ENCODE results near the gene ADGRD1. TPM values are rescaled to one million over a fixed set of nuclear protein-coding genes. Genes with fewer than 3 reads are reported as not detected.

ADGRD1 gene
- total and polyA plus RNA-seq, 7 donors: 0.46 to 22.5 (median 7.2) TPM

- Histone ChIP-seq H3K4me1 (peaks cover 0 to 17% (median 16%) of the 10 kb centered on the region in 4 donors), H3K27me3 (peaks cover 0 to 2% (median 0%) of the 10 kb centered on the region in 3 donors), H3K27ac (peak overlapping the region in 3 of 4 donors; percentile 14 to 59 (median 50)), H3K4me3 (no peak overlapping the region), H3K9me3 (no peaks in the 10 kb centered on the region), H3K36me3 (no peaks in the 10 kb centered on the region)
- 72 to 81% methylated on average over 9 of the region's 9 CpGs for WGBS, 2 donors
- TF ChIP-seq POLR2AphosphoS5 (IDR thresholded peaks at IDR 0.05): peak in 3 of 4 donors; percentile 37 to 71 (median 38)
- TF ChIP-seq EP300 (IDR thresholded peaks at IDR 0.05): no peak
- intact Hi-C loops (cut with DNase I): loop anchor here (2.0 kb wide), 1 partner anchor 20 kb away; no protein-coding TSS in a partner anchor
- no peak for DNase-seq
Measured at GRCh38 chr12:131027264-131027663, 73.6 kb downstream of the ADGRD1 start.

- WGBS, 2 donors: 71 to 85% methylated on average over 20 of the region's 20 CpGs
Measured at GRCh38 chr12:131027876-131028586, 74.3 kb downstream of the ADGRD1 start.

GRCh38 chr12:131028587-131029338 lies 75.1 kb downstream of the ADGRD1 start:
- Histone ChIP-seq H3K36me3 (no peaks in the 10 kb centered on the region), H3K4me3 (no peak overlapping the region), H3K27me3 (peaks cover 0 to 2% (median 0%) of the 10 kb centered on the region in 3 donors), H3K9me3 (no peaks in the 10 kb centered on the region), H3K4me1 (peaks cover 0 to 17% (median 16%) of the 10 kb centered on the region in 4 donors), H3K27ac (peak overlapping the region in 2 of 4 donors; percentile 50 to 59)
- WGBS, 2 donors: 46 to 82% methylated on average over 29 of the region's 29 CpGs
- intact Hi-C loops (cut with DNase I): loop anchor here (2.0 kb wide), 1 partner anchor 66 kb away; no protein-coding TSS in a partner anchor
- no peak for DNase-seq
- TF ChIP-seq POLR2A (IDR thresholded peaks at IDR 0.05) (no peak), CTCF (IDR thresholded peaks at IDR 0.05) (no peak), POLR2AphosphoS5 (IDR thresholded peaks at IDR 0.05) (no peak), EP300 (IDR thresholded peaks at IDR 0.05) (no peak)

More at GRCh38 chr12:131027876-131028586, 74.3 kb downstream of the ADGRD1 start:
- Histone ChIP-seq H3K4me1 (peaks cover 0 to 17% (median 16%) of the 10 kb centered on the region in 4 donors), H3K36me3 (no peaks in the 10 kb centered on the region), H3K27me3 (peaks cover 0 to 2% (median 0%) of the 10 kb centered on the region in 3 donors), H3K27ac (peak overlapping the region in 3 of 4 donors; percentile 14 to 59 (median 50)), H3K9me3 (no peaks in the 10 kb centered on the region), H3K4me3 (no peak overlapping the region)
- no peak for DNase-seq
- TF ChIP-seq EP300 (IDR thresholded peaks at IDR 0.05) (no peak), CTCF (IDR thresholded peaks at IDR 0.05) (no peak), POLR2A (IDR thresholded peaks at IDR 0.05) (no peak), POLR2AphosphoS5 (IDR thresholded peaks at IDR 0.05) (no peak)
- intact Hi-C loops (cut with DNase I): loop anchor here (2.0 kb wide), 2 partner anchors 21 to 65 kb away; no protein-coding TSS in a partner anchor

- Histone ChIP-seq H3K9me3 (no peaks in the 10 kb centered on the region), H3K4me1 (peaks cover 0 to 19% (median 17%) of the 10 kb centered on the region in 4 donors), H3K27ac (no peak overlapping the region), H3K27me3 (no peaks in the 10 kb centered on the region), H3K36me3 (no peaks in the 10 kb centered on the region), H3K4me3 (no peak overlapping the region)
- no peak for DNase-seq
- WGBS, 2 donors: 93% methylated on average over 35 of the region's 35 CpGs
- intact Hi-C loops (cut with DNase I): no loop called here
- TF ChIP-seq CTCF (IDR thresholded peaks at IDR 0.05): no peak
- no peak for TF ChIP-seq POLR2A (IDR thresholded peaks at IDR 0.05)
- no peak for TF ChIP-seq POLR2AphosphoS5 (IDR thresholded peaks at IDR 0.05)
- no peak for TF ChIP-seq EP300 (IDR thresholded peaks at IDR 0.05)
Measured at GRCh38 chr12:131030472-131031328, 77.0 kb downstream of the ADGRD1 start.
